Brain pericyte (primary cell): ENCODE results near the gene SP4.
A peak's percentile ranks its signal among the peaks of the same experiment; 100 is the strongest.

Experiments
- DNase-seq: peaks from one replicate; pipeline ENCODE4 v3.0.0-alpha.2; 2012; ENCODE audit warnings: low read depth, low spot score

SP4 gene

DNA sequence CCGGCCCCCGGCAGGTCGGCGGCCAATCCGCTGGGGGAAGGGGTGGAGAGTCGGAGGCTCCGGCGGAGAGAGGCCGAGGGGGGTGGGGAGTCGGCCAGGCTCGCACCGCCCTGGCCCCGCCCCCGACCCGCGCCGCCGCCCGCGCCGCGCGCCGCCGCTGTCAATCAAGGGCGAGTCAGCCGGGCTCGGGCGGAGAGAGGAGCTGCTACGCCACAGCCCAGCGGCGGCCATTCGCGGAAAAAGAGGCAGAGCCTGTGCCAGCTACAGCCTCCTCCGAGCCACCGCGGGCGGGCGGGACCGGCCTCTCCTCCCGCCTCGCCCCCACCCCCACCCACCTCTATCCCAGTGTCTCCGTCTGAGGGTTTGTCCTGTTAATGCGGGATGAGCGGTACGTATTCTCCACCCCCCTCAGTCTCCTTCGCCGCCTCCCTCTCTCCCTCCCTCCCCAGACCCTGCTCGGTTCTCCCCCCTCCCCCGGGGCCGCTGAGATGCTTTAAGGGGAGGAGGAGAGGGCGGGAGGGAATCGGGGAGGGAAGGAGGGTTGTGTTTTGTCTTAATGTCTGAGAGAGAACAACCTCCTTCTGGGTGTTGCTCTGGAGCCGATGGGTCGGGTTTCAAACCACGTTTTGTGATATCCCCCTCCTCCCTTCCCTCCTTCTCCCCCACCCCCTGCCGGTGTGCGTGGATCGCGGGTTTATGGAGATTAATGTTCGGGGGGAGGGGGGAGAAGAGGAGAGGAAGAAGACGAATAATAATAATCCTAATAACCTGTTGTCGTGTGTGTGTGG is at the start of gene SP4:
SP4 (plus strand) TSS at position 213 of the 788 bp plus-strand sequence; CDS start at position 382, 169 bp downstream.
- peak; percentile 84 for DNase-seq

DNA sequence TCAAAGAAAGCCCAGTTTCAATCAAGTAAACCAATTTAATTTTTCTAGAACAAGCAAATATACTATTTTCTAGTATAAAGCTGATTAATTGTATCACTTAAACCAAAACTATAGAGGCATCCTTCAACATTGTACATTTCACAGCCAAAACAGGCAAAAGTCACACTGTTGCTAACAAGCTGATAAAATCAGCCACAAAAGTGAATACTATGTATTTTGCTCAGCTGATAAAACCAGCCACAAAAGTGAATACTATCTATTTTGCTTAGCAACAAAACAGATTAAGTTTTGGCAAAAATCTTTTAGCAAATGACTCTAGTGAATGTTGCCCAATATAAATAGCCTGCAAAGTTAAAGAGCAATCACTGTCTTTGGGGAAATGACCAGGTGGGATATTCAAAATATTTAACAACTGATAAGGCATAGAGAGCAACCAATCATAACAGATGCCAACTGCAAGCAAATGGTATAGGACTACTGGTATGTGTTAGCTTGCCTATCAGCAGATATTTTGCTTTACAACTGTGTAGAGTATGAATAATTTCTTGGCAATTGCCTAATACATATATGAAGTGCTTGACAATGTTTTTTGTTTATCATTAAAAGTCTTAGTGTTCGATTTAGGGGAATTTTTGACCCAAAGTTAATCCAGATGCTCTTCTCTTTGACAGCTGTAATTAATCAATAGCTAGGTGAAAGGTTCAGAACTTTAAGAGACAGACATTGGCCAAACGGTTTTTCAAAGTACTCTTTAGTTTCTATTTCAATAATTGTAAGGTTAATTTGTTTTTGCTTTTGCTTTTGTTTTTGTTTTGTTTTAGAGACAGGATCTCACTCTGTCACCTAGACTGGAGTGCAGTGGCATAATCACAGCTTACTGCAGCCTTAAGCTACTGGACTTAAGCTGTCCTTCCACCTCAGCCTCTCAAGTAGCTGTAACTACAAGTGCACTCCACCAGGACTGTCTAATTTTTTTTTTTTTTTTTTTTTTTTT is 44.4 kb upstream of the SP4 start:
- DNase-seq, result no peak

DNA sequence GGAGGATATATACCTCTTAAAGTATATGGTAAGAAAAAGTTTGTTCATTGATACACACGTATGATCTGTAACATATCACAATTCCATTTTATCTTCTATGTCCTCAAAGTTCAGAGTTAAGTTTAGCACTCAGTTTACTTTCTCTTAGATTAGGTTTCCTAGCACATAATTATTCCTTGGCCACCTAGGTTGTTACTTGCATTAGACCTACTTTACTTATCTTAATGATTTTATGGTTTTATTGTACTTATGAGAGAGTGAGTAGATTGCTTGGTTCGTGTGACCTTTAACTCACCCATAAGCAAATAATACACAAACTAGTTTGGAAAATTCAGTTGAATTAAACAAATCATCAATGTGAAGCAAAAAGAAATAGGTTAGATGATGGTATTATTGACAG is 33.9 kb upstream of the SP4 start:
- DNase-seq, result no peak

DNA sequence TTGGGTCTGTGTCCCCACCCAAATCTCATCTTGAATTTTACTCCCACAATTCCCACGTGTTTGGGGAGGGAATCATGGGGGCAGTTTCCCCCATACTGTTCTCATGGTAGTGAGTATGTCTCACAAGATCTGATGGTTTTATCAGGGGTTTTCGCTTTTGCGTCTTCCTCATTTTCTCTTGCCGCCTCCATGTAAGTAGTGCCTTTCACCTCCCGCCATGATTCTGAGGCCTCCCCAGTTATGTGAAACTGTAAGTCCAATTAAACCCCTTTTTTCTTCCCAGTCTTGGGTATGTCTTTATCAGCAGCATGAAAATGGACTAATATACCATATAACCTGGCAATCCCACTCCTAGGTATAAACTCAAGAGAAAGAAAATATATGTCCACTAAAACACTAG is 25.9 kb upstream of the SP4 start:
- DNase-seq, result no peak

DNA sequence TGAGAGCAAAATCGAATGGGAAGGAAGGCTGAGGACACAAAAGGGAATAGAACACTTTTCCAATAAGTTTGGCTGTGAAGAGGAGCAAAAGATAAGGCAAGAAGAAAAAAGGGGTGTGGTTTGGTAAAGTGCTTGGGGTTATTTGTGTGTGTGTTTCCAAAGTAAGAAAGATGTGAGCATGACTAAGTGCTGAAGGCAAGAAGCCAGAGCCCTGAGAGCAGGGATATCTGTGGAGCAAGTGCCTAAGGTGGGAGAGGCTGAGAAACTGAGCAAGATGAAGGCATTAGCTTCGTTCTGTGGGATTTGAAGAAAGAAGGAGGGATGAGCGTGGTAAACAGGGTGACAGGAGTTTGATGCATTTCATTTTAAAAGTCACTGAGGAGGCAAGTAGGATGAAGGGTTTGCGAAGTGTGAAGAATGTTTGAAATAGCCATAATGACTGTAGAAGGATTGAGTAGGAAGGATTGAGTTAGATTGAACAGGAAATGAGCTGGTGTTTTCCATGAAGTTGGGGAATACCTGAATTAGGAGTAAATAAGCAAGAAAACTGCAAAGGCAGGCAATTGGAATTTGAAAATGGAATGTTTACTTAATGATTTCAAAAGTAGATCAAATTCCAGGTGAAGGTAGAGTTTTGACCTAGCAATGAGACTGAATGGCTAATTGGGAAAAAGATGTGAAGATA is 19.9 kb upstream of the SP4 start:
- DNase-seq, result no peak

DNA sequence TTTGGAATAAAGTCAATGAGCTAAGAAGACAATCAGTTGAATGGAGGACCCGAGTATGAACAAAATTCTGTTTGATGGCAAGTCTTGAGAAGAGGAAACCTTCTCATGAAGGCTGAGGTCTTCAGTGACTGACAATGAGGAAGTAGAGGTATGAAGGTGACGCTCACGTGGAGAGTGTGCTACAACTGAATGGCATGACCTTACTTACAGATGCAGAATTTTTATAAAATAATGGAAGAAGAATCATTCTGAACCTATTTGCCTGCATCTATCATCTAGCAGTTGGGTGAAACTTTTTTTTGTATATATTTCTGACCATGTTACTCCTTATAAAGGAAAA is 19.4 kb upstream of the SP4 start:
- no peak for DNase-seq

DNA sequence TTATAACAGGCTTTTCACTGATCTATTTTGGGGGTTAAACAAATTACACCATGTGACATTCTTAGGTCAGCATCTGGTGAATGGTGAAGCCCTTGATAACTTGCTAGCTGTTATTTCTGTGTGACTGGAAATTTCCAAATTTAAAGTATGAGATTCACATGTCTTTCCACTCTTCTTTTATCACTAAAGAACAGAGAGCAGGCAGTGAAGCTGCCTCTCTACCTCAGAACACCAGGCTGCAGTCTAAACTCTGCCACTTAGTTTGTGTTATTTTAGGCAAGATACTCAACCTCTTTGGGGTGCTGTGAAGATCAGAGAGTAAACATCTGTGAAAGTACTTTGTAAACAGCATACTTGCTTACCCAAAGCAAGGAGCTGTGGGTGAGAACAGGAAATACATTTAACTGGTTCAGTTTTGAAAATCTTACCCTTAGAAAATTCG is 15.5 kb upstream of the SP4 start:
- DNase-seq, result no peak

DNA sequence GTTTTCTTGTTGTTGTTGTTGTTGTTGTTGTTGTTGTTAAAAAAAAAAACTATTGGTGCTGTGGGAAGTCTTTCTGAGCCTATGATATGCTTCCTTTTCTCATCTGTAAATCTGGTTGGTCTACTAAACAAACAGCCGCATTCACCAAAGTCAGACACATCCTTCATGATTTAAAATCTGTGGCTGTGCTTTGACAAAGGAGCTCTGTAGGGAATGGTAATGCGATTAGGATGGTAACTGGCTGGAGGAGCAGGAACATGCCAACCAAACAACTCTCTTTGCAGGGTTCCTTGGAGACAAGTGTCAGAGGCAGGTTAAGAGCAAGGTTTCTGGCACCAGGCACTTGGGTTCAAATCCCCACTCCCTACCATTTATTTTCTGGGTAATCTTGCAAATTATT is 14.9 kb upstream of the SP4 start:
- DNase-seq, result no peak

DNA sequence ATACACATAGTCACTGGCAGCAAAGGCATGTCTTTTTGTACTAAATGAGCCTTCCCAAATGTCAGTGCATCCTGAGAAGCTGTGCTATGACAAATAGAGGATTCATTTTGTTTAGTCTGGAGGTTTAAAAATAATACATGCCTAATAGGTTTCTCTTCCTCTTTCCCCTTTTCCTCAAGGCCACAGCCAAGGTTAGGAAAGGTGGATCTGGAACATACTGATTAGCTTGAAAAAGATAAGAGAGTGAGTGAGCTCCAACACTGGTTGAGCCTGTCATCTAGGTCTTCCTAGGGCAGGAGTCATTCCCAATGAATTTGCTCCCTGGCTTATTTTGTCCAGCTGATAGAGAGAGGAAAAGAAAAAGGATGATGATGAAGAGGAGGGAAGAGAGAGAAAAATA is 14.4 kb upstream of the SP4 start:
- DNase-seq, result no peak

DNA sequence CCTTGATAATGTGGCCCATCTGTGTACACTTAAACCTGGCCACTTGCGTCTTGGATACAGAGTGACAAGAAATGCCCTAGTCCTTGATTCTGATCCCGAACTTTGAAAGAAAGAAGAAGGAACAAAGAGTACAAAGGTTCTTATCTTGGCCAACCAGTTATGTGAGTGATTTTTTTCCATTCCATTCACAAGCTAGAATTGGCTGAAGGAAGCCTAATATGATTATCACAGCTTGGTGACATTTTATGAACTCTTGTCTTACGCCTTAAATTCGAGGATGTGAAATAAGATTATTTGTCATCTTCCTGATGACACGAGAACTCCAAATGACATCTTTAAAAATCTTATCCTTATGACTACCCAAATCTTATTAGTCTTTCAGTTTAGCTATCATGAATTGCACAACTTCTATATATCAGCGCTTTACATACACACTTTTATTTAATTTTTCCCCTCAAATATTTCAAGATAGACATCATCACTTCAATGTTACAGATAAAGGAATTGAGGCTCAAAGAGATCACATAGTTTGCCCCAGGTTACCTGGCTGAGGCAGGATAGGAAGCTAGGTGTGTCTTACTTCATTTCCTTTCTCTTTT is 13.0 kb upstream of the SP4 start:
- DNase-seq, result no peak

DNA sequence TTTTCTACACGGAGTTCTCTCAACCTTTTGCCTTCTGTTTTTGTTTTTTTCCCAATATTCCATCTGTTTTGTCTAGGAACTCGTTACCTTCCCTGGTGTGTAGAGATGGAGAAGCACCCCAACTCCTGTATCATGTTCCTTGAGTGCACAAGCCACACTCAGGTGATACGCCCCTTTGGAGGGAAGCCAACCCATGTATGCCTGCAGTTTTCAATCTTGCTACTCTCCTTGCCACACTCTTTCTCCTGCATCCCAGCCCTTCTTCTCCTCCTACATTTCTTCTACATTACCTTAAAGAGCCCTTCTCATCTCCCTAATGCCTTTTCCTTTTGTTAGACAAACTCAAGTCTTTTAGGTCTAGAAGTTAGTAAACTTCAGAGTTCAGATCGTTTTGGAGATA is 10.2 kb upstream of the SP4 start:
- no peak for DNase-seq

DNA sequence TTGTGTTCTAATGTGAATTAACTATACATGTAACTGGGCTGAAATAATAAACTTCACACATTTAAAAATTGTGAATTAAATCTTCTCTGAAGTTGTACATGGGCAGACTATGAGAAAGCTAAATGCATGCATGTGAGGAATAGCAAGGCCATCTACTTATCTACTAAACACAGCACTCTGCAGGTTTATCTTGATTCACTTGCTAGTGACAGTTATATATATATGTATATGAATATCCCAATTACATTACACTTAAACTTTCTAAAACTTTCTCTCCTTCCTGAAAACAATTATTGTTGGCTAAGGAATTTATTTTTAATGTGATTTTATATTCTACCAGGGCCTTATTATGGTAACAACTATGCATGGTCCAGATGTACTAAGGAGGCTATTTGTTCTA is 5.1 kb upstream of the SP4 start:
- DNase-seq, result no peak

DNA sequence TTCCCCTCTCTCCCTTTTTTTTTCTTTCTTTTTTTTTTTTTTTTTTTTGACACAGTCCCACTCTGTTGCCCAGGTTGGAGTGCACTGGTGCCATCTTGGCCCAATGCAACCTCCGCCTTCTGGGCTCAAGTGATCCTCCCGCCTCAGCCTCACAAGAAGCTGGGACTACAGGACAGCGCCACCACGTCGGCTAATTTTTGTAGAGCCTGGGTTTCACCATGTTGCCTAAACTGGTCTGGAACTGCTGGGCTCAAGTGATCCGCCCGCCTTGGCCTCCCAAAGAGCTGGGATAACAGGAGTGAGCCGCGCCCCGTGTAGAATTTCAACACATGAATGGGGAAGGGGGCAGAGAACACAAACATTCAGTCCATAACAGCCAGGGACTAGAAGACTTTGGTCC is 2.6 kb upstream of the SP4 start:
- DNase-seq, result no peak

DNA sequence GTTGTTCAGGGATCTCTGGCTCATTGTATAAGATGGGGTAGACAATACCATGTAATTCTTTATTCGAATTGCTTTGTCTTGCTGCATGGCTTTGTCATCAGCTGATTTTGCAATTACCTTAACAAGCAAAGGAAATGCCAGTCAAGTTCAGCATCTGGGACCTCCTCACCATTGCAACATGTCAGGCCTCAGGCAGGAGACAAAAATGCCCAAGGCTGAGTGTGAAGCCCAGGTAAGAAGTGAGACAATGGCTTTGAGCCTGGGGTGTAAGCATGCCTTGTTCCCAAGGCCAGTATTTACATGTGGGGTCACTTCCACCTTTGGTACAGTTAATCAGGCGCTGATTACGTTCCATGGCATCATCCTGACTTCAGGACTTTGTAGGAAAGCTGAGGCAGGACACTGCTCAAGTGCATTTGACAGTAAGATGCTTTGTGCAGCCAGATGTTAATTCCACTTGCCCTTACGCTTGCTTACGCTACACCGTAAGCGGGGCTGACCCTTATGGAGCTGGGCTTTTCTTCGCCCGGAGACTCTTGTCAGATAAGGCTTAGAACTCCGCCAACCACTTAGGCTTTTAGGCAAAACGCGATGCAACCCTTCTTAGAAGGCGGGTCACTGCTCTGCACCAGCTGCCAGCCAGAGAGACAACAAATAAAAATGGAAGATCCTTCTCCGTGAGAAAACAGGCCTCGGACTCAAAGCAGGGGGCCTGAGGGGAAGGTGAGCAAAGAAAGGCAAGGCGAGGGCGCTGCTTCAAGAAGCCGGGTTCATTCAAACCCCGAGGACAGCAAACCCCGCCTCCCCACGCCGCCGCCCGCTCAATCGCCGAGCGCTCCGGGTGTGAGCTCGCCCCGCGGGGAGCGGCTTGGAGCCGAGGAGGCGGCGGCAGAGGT is 1.3 kb upstream of the SP4 start:
- no peak for DNase-seq

DNA sequence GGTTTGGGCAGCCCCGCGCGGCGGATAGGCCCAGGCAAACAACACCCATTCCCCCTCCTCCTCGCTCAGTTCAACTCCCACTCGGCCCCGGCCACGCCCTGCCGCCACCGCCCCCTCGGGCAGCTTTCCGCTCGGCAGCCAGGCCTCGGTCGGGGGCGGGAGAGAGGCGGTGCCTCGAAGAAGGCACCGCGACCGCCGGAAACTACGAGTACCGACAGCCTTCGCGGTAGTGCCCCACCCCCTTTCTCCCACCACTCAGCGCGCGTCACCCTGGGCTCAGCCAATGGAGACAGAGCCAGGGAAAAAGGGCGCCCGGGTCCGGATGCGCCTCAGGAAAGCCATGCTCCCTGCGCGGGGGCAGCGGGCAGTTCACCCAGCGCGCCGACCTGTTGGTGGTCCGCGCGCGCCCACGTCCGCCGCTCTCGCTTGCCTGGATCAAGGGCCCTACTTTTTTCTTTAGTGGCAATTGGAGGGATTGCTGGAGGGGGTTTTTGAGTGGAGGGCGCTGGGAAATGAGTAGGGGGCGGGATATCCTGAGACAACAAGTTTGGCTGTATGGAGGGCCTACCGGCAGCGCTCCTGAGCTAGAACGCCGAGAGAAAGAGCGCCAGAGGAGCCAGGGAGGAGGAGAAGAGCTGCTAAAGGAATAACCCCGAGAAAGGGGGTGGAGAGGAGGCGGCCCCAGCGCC is 557 bp upstream of the SP4 start:
- peak; percentile 96 for DNase-seq

DNA sequence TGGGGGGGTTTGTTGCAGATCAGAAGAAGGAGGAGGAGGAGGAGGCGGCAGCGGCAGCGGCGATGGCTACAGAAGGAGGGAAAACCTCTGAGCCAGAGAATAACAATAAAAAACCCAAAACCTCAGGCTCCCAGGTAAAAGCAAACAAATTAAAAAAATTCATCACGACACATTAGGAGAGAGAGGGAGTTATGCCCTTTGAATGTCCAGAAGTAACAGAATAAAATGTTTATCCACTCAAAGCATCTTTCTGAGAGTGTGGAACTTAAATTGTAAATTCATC is 717 bp downstream of the SP4 start:
- no peak for DNase-seq

DNA sequence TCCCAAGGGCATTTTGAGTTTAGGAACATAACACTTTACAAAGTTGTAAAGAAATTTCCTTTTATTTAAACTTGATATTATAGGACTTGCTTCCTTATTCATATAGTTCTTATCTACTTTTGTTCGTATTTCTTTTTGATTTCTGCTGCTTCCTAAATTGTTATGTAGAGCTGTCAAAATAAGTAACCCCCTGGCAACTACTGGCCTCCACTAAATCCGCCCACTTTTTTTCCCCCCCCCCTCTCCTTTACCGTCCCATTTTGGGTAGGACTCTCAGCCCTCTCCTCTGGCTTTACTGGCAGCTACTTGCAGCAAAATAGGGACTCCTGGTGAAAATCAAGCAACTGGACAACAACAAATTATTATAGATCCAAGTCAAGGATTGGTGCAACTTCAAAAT is 1.1 kb downstream of the SP4 start:
- DNase-seq, result no peak

DNA sequence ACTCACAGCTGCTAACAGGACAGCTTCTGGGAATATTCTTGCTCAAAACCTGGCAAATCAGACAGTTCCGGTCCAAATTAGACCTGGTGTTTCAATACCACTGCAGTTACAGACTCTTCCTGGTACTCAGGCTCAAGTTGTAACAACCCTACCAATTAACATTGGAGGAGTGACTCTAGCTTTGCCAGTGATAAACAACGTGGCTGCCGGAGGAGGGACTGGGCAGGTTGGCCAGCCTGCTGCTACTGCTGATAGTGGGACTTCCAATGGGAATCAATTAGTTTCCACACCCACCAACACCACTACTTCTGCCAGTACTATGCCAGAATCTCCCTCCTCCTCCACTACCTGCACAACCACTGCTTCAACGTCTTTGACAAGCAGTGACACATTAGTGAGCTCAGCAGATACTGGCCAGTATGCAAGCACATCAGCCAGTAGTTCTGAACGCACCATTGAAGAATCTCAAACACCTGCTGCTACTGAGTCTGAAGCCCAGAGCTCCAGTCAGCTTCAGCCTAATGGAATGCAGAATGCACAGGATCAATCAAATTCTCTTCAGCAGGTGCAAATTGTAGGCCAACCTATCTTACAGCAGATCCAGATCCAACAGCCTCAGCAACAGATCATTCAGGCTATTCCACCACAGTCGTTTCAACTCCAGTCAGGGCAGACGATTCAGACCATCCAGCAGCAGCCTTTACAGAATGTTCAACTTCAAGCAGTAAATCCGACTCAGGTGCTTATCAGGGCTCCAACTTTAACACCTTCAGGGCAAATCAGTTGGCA is 2.1 kb downstream of the SP4 start:
- no peak for DNase-seq

DNA sequence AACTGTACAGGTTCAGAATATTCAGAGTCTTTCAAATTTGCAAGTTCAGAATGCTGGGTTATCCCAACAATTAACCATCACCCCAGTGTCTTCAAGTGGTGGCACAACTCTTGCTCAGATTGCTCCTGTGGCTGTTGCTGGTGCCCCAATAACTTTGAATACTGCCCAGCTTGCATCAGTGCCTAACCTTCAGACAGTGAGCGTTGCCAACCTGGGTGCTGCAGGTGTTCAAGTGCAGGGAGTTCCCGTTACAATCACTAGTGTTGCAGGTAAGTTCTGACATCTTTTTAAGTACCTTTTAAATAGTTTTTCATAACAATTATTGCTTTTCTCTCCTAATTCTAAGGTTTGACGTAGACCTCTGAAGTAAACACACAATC is 2.7 kb downstream of the SP4 start:
- DNase-seq, result no peak
